Nephron (organoid): ENCODE results near the gene TBC1D5.

ENCODE experiments used
- H3K27ac Mint-ChIP-seq, 3 experiments: 2 replicates each; pipeline ENCODE4 v1.8.0; 2020; ENCODE audit warnings: mixed read lengths in 3 of 3, mild to moderate bottlenecking in 2 of 3, moderate library complexity in 1 of 3
- H3K27me3 Mint-ChIP-seq: 2 replicates; pipeline ENCODE4 v1.8.0; 2021; ENCODE audit warnings: low read depth, mild to moderate bottlenecking, moderate library complexity, mixed read lengths
- H3K36me3 Mint-ChIP-seq: 2 replicates; pipeline ENCODE4 v1.8.0; 2020; ENCODE audit warnings: low read depth, mixed read lengths
- H3K4me1 Mint-ChIP-seq: 2 replicates; pipeline ENCODE4 v1.8.0; 2020; ENCODE audit warnings: mixed read lengths
- H3K4me3 Mint-ChIP-seq, 3 experiments: 2 replicates each; pipeline ENCODE4 v1.8.0; 2020; ENCODE audit warnings: mild to moderate bottlenecking in 3 of 3, mixed read lengths in 3 of 3, moderate library complexity in 2 of 3
- H3K9me3 Mint-ChIP-seq: 2 replicates; pipeline ENCODE4 v1.8.0; 2020; ENCODE audit warnings: mixed read lengths
- CTCF ChIP-seq, 3 experiments: fragments of 200-600 bp; sonication (generic); IDR thresholded peaks; one replicate each; pipeline ENCODE4 v1.5.0; 2021; ENCODE audit warnings: antibody characterized with exemption in 3 of 3; ENCODE audit not compliant: unreplicated experiment in 3 of 3

TBC1D5 gene

GRCh38 chr3:17743658-17743995 is 1.2 kb upstream of the TBC1D5 start:
- Mint-ChIP-seq H3K4me3 (peak overlapping the region; percentile 94 to 98 (median 95)), H3K4me1 (peaks cover 55% of the 10 kb centered on the region), H3K27me3 (peaks cover 7% of the 10 kb centered on the region), H3K9me3 (peaks cover 2% of the 10 kb centered on the region), H3K36me3 (no peaks in the 10 kb centered on the region), H3K27ac (peak overlapping the region; percentile 96 to 100 (median 100))
- no peak for TF ChIP-seq CTCF (IDR thresholded peaks at IDR 0.05; ENCODE audit: unreplicated experiment in 3 of 3)

GRCh38 chr3:17742880-17743657 is 638 bp upstream of the TBC1D5 start:
- peak overlapping the region; percentile 94 to 98 (median 95) for H3K4me3 Mint-ChIP-seq
- peaks cover 59% of the 10 kb centered on the region for H3K4me1 Mint-ChIP-seq
- peaks cover 7% of the 10 kb centered on the region for H3K27me3 Mint-ChIP-seq
- no peak for TF ChIP-seq CTCF (IDR thresholded peaks at IDR 0.05; ENCODE audit: unreplicated experiment in 3 of 3)
- H3K36me3 Mint-ChIP-seq, result no peaks in the 10 kb centered on the region
- peak overlapping the region; percentile 96 to 100 (median 100) for H3K27ac Mint-ChIP-seq
- peaks cover 2% of the 10 kb centered on the region for H3K9me3 Mint-ChIP-seq

- H3K4me1 Mint-ChIP-seq, result peaks cover 55% of the 10 kb centered on the region
- peaks cover 7% of the 10 kb centered on the region for H3K27me3 Mint-ChIP-seq
- H3K4me3 Mint-ChIP-seq, result peak overlapping the region; percentile 94 to 98 (median 95)
- H3K36me3 Mint-ChIP-seq, result peaks cover 3% of the 10 kb centered on the region
- peak overlapping the region; percentile 96 to 100 (median 100) for H3K27ac Mint-ChIP-seq
- no peaks in the 10 kb centered on the region for H3K9me3 Mint-ChIP-seq
- no peak for TF ChIP-seq CTCF (IDR thresholded peaks at IDR 0.05; ENCODE audit: unreplicated experiment in 3 of 3)
Observed at GRCh38 chr3:17741621-17742101, 770 bp downstream of the TBC1D5 start.

- TF ChIP-seq CTCF (IDR thresholded peaks at IDR 0.05; ENCODE audit: unreplicated experiment in 3 of 3), result no peak
Observed at GRCh38 chr3:17740721-17741141, 1.7 kb downstream of the TBC1D5 start.

GRCh38 chr3:17738921-17739320 is 3.5 kb downstream of the TBC1D5 start:
- peak overlapping the region; percentile 76 to 96 (median 82) for H3K27ac Mint-ChIP-seq
- no peaks in the 10 kb centered on the region for H3K27me3 Mint-ChIP-seq
- TF ChIP-seq CTCF (IDR thresholded peaks at IDR 0.05; ENCODE audit: unreplicated experiment in 3 of 3), result no peak
- peaks cover 11% of the 10 kb centered on the region for H3K36me3 Mint-ChIP-seq
- no peaks in the 10 kb centered on the region for H3K9me3 Mint-ChIP-seq
- H3K4me3 Mint-ChIP-seq, result peak overlapping the region in 2 of 3 experiments; percentile 6 to 75
- H3K4me1 Mint-ChIP-seq, result peaks cover 41% of the 10 kb centered on the region

More at GRCh38 chr3:17740721-17741141, 1.7 kb downstream of the TBC1D5 start:
- Mint-ChIP-seq H3K4me1 (peaks cover 51% of the 10 kb centered on the region), H3K27me3 (peaks cover 3% of the 10 kb centered on the region), H3K36me3 (peaks cover 6% of the 10 kb centered on the region), H3K4me3 (peak overlapping the region; percentile 94 to 98 (median 95)), H3K27ac (peak overlapping the region; percentile 96 to 100 (median 100)), H3K9me3 (no peaks in the 10 kb centered on the region)
